Measurements from ENCODE around the gene HSDL1.

HSDL1 gene

DNA sequence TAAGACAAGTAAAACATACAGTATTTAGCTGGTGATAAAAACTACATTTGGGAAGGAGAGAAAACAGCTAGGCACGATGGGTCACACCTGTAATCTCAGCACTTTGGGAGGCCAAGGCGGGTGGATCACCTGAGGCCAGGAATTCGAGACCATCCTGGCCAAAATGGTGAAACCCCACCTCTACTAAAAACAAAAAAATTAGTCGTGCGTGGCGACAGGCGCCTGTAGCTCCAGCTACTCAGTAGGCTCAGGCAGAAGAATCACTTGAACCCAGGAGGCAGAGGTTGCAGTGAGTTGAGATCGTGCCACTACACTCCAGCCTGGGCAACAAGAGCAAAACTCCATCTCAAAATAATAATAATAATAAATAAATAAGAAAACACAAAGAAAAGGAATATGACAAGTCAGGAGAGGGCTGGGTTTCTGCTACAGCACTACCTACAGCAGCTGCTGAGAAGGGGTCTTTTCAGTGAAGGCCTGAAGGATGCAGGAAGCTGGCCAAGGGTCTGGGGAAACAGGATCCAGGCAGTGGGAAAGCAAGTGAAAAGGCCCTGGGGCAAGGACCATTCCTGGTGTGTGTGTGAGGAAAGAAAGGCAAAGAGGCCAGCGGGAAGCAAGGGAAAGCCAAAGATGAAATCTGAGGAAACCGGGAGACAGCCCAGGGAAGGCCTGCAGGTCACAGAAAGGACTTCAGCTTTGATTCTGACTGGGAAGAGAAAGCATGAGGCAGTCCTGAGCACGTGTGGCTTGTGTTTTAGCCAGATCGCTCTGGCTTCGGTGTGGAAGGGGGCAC is 38.8 kb downstream of the HSDL1 start:
- no peak for DNase-seq

GRCh38 chr16:84105301-84105815 is 39.6 kb downstream of the HSDL1 start:
- DNase-seq, result no peak

DNA sequence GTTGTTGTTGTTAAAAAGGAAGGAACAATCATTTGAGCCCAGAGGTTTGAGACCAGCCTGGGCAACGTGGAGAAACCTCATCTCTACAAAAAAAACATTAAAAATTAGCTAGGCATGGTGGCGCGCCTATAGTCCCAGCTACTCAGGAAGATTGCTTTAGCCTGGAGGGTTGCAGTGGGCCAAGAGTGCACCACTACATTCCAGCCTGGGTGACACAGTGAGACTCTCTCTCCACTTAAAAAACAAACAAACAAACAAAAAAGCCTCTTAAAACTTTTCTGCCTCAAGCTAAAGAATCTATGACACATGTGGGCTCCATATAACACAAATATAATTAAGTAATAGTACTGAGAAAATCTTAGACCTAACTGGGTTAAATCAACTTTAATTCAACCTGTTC is 40.7 kb downstream of the HSDL1 start:
- no peak for DNase-seq

DNA sequence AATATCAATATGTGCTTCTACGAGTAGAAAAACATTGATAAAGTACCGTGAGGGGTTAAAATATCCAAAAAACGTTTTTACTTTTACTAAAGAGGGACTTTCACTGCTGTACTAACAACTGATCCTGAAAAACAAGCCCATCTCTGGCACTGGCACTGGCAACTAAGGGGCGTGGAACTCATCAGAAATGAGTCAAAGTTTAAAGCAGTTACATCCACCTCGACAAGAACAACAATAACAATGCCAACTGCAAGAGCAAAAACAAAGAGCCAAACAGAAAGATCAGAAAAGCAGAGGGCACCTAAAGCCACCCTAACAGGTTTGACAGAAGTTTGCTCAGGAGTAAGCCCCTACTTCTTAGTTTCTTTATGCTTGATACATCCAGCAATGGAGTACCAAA is 41.3 kb downstream of the HSDL1 start:
- DNase-seq, result no peak

DNA sequence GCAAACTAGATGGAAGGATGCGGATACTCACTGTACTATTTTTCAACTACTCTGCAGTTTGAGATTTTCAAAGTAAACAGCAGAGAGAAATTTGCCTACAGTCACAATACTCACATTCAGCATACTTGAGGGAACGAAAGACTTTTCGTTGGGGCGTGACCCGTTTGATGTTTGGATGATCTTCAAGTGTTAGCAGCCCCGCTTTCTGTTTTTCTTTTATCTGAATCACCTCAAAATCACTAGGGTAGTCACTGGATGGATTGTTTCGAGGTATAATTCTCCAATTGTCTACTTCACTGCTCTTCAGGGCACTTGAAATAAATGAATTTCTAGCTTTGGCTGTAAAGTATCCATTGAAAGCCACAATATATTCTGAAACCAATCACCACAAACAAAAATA is 46.0 kb downstream of the HSDL1 start:
- no peak for DNase-seq

DNA sequence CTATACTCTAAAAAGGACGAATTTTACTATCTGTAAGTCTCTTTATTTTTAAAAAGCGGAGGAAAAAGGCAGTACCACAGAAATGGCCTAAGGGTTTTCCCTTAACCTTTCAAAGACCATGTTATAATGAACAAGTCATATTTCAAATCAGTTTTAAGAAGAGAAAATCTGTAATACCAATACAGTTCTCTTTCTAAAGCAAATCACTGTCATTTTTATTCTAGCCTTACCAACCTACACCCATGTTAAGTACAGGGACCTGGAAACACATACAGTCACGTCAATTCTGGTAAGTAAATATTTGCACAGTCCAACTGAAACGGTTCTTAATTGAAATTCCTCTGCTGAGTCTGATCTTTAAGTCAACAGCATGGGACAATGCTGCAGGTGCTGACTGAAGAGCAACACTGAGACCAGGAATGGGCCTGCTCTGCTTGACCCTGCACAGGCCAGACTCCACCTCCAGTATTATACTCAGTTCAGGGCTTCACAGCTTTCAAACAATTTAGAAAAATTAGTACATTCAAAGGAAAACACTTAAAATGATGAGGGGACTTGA is 48.5 kb downstream of the HSDL1 start:
- no peak for DNase-seq

DNA sequence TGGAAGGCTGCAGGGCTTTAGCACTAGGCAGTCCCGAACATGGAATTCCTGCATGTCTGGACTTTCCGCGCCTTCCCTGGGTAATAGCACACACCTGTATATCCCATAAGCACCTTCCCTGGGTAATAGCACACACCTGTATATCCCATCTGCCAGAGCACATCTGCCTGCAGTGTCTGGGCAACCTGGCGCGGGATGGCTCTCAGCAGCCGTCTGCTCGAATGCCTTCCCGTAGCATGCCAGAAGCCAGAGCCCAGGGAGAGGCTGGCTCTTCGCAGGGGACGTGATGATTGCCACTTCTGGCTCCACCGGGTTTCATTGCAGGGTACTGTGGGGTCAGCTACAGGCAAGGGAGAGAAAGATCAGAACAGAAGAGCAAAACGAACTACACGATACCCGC is 49.5 kb downstream of the HSDL1 start:
- no peak for DNase-seq

GRCh38 chr16:84093879-84094270 is 51.1 kb downstream of the HSDL1 start:
- no peak for DNase-seq

DNA sequence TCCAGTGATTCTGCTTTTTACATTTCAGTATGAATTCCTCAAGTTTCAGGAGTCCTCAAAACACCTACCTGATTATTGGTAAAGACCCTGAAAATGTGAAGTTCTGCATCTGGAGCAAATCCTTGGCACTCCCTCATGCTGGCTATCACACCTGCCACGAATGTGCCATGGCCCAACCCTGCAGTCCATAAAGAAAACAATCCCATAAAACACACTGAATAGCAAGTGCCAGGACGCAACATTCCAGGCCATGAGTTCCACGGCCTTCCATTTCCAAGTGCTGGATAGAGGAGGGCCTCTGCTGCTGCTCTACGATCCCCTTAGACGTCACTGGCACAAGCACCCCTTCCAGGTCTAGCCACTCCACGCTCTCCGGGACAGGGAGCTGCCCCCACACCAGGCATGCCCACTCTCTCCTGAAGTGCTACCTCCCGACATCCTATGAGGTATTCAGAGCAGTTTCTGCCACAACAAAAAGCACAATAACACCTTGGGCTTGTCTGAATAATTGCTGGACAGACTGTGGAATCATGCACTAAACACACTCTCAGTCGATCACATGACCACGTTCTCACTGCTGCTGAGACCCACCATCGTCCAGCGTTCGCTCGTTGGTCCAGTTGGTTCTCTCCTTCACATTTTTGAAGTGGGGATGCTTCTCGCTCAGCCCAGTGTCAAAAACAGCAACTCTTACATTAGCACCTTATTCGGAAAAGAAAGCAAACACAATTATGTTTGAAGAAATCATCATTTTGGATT is 51.7 kb downstream of the HSDL1 start:
- no peak for DNase-seq

- no peak for DNase-seq
Measured at GRCh38 chr16:84091460-84091859, 53.5 kb downstream of the HSDL1 start.

- DNase-seq, result no peak
Measured at GRCh38 chr16:84090211-84090610, 54.8 kb downstream of the HSDL1 start.

GRCh38 chr16:84088695-84089395 is 56.1 kb downstream of the HSDL1 start:
- DNase-seq, result no peak

- no peak for DNase-seq
Measured at GRCh38 chr16:84087466-84088151, 57.4 kb downstream of the HSDL1 start.

DNA sequence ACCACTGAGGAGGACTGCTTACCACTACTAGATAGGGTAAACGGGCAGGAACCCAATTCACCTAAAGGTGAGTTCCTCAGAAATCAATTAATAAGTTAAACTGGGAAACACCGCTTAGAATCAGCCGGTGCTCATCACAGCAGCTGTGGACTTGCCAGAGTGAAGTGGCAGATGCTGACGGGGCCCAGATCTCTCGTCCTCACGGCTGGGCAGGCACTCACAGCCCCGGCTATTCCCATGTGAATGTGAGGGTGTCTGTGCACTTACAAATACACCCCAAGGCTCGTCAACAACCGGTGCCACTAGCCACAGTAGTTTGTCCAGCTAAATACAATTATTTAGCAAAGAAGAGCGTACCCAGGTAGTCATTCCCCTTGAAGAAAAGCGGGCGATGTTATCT is 58.0 kb downstream of the HSDL1 start:
- DNase-seq, result no peak

GRCh38 chr16:84086341-84086740 is 58.6 kb downstream of the HSDL1 start:
- DNase-seq, result no peak

- DNase-seq, result no peak
Measured at GRCh38 chr16:84085773-84086172, 59.2 kb downstream of the HSDL1 start.

DNA sequence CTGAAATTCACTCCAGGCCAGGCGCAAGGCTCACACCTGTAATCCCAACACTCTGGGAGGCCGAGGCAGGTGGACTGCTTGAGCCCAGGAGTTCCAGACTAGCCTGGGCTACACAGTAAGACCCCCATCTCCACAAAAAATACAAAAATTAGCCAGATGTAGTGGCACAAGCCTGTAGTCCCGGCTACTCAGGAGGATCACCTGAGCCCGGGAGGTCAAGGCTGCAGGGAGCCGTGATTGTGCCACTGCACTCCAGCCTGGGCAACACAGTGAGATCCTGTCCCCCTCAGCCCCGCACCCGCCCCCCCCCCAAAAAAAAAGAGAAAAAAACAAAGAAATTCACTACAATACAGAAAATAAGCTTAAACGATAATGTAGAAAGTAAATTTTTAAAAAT is 59.7 kb downstream of the HSDL1 start:
- no peak for DNase-seq

- peak; percentile 48 for DNase-seq
Measured at GRCh38 chr16:84084570-84085270, 60.3 kb downstream of the HSDL1 start.

DNA sequence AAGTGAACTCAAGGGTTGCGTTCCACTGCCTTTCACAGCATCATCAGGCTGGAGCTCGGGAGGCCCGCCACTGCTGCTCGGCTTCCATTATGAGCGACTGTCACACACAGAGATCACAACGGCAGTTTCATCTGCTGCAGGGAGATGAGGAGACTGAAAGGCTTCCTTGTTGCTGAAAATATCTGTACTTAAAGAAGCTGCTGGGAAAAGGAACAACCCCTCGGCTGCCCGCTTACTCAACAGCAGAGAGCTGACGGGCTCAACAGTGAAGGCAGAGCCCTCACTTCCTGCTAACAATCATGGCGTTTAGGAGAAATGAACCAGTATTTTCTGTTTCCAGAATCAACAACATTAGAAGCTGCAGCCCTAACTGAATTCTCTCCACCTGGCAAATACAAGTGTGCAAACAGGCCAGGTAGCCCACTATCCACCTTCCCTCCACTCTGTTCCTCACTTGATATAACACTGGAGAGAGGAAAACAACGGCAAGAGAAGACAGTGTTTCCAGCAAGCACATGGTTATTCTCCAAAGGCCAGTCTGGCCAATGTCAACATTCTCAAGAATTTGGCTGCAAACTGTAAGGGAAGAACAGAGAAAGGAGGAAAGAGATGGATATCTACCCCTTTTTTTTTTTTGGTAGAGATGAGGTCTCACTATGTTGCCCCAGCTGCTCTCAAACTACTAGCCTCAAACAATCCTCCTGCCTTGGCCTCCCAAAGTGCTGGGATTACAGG is 62.0 kb downstream of the HSDL1 start:
- no peak for DNase-seq

GRCh38 chr16:84082110-84082509 is 62.9 kb downstream of the HSDL1 start:
- DNase-seq, result no peak

DNA sequence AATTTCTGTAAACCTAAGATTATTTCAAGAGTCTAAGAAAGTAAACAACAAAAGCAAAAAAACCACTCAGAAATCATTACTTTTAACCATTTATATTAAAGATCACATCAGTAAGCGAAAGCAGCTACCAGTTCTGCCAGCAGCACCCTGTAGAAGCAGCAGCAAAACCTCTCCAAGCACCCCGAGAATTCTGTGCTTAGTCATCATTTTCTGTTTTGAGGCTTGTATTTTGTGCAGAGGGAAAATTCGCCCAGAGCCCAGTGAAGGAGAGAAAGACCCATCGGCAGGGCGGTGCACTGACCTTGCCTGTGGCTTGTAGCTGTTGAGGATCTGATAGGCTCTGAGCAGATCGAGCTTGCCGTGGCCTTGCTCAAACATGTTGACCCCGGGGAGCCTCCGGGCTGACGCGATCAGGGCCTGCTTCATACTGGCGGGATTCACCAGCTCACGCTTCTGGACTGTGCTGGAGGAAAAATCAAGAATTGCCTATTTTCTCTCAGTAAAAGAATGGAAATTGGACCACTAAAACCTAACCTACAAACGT is 63.5 kb downstream of the HSDL1 start:
- no peak for DNase-seq
